GM12878 (cell line): Measurements from ENCODE around the gene ZNF785.

Experiments used
- CHD4 ChIP-seq: fragments of 200-600 bp; sonication (generic); IDR thresholded peaks from 2 replicates; pipeline ENCODE4 v1.6.1; 2016; ENCODE audit warnings: mild to moderate bottlenecking
- EP300 ChIP-seq, 2 experiments: fragments of 150-350 bp in 1 of 2; IDR thresholded peaks; 2 replicates each; pipeline ENCODE4 v1.6.1; 2011 to 2012; ENCODE audit warnings: low read depth in 2 of 2, low read length in 2 of 2, borderline replicate concordance in 1 of 2, improper control_type of control experiment in 1 of 2, inconsistent platforms in 1 of 2; ENCODE audit not compliant: control insufficient read depth in 1 of 2
- EZH2 ChIP-seq: IDR thresholded peaks from 2 replicates; pipeline ENCODE4 v1.6.1; 2012; ENCODE audit warnings: low read depth, mild to moderate bottlenecking, control low read depth, inconsistent platforms, low read length, borderline replicate concordance; ENCODE audit not compliant: control insufficient read depth
- IKZF1 ChIP-seq: fragments of 450-650 bp; conservative IDR thresholded peaks from 2 replicates; pipeline ENCODE4 v1.6.1; 2017; ENCODE audit warnings: antibody characterized with exemption, mild to moderate bottlenecking
- NRF1 ChIP-seq: conservative IDR thresholded peaks from 2 replicates; pipeline ENCODE4 v1.6.1; 2011; ENCODE audit warnings: mild to moderate bottlenecking, low read depth, low read length, improper control_type of control experiment
- PML ChIP-seq: IDR thresholded peaks from 2 replicates; pipeline ENCODE4 v1.6.1; 2012; ENCODE audit warnings: low read length, inconsistent platforms
- POLR2AphosphoS5 ChIP-seq: IDR thresholded peaks from 2 replicates; pipeline ENCODE4 v1.6.1; 2011; ENCODE audit warnings: mild to moderate bottlenecking, low read length, inconsistent platforms
- RELA ChIP-seq: fragments of 450-650 bp; IDR thresholded peaks from 2 replicates; pipeline ENCODE4 v1.8.0; 2014; ENCODE audit warnings: borderline replicate concordance; ENCODE audit not compliant: partially characterized antibody
- RFX5 ChIP-seq: IDR thresholded peaks from 2 replicates; pipeline ENCODE4 v1.6.1; 2011; ENCODE audit warnings: low read depth, low read length, improper control_type of control experiment
- ZNF24 ChIP-seq: fragments of 450-650 bp; IDR thresholded peaks from 2 replicates; pipeline ENCODE4 v1.6.1; 2017; ENCODE audit warnings: antibody characterized with exemption, mild to moderate bottlenecking
- TF ChIP-seq, protein P1 (sequence below), 3 experiments: IDR thresholded peaks in 2 of 3; conservative IDR thresholded peaks in 1 of 3; 2 replicates each; pipeline ENCODE4 v1.5.1; 2011; ENCODE audit warnings: low read depth in 3 of 3, low read length in 3 of 3, mild to moderate bottlenecking in 3 of 3, control low read depth in 2 of 3, moderate library complexity in 2 of 3, inconsistent platforms in 1 of 3, mixed read lengths in 1 of 3; ENCODE audit not compliant: control insufficient read depth in 2 of 3, insufficient read depth in 1 of 3; ENCODE audit errors: extremely low read depth in 1 of 3
- TF ChIP-seq, protein P2 (sequence below): IDR thresholded peaks from 2 replicates; pipeline ENCODE4 v1.6.1; 2012; ENCODE audit warnings: low read depth, low read length, improper control_type of control experiment
- TF ChIP-seq, protein P3 (sequence below): fragments of 450-650 bp; formaldehyde crosslinking; IDR thresholded peaks from 2 replicates; pipeline ENCODE4 v1.4.0; 2022; ENCODE audit warnings: mild to moderate bottlenecking, moderate library complexity

DNA sequence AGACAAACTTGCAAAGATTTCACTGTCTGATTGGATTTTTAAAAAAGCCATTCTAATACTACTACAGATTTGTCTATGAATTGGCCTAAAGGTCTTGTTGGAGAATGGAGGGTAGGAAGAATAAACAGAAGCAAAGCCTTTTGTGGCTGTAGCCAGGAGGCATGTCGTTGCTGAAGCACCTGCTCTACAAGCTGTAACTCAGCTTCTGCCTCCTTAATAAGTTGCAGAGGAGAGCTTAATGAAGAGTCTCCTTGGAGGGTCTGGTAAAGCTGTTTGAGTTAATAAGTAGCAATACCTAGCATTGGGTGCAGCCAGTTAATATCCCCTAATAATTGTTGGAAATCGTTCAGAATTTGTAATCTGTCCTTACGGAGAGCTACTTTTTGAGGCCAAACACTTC, 34.7 kb upstream of the ZNF785 start:
- TF ChIP-seq RFX5: no peak
- TF ChIP-seq, protein P1, sequence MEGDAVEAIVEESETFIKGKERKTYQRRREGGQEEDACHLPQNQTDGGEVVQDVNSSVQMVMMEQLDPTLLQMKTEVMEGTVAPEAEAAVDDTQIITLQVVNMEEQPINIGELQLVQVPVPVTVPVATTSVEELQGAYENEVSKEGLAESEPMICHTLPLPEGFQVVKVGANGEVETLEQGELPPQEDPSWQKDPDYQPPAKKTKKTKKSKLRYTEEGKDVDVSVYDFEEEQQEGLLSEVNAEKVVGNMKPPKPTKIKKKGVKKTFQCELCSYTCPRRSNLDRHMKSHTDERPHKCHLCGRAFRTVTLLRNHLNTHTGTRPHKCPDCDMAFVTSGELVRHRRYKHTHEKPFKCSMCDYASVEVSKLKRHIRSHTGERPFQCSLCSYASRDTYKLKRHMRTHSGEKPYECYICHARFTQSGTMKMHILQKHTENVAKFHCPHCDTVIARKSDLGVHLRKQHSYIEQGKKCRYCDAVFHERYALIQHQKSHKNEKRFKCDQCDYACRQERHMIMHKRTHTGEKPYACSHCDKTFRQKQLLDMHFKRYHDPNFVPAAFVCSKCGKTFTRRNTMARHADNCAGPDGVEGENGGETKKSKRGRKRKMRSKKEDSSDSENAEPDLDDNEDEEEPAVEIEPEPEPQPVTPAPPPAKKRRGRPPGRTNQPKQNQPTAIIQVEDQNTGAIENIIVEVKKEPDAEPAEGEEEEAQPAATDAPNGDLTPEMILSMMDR (IDR thresholded peaks at IDR 0.05 in 2 of 3, conservative IDR thresholded peaks at IDR 0.05 in 1 of 3; ENCODE audit: control insufficient read depth in 2 of 3, extremely low read depth in 1 of 3, insufficient read depth in 1 of 3, low read depth in 3 of 3, low read length in 3 of 3): no peak
- TF ChIP-seq ZNF24: no peak
- TF ChIP-seq CHD4: no peak
- TF ChIP-seq RELA: no peak
- TF ChIP-seq, protein P2, sequence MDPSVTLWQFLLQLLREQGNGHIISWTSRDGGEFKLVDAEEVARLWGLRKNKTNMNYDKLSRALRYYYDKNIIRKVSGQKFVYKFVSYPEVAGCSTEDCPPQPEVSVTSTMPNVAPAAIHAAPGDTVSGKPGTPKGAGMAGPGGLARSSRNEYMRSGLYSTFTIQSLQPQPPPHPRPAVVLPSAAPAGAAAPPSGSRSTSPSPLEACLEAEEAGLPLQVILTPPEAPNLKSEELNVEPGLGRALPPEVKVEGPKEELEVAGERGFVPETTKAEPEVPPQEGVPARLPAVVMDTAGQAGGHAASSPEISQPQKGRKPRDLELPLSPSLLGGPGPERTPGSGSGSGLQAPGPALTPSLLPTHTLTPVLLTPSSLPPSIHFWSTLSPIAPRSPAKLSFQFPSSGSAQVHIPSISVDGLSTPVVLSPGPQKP: no peak
- TF ChIP-seq POLR2AphosphoS5: no peak
- TF ChIP-seq EZH2: no peak
- TF ChIP-seq NRF1: no peak
- TF ChIP-seq PML: no peak
- no peak for TF ChIP-seq IKZF1
- TF ChIP-seq, protein P3, sequence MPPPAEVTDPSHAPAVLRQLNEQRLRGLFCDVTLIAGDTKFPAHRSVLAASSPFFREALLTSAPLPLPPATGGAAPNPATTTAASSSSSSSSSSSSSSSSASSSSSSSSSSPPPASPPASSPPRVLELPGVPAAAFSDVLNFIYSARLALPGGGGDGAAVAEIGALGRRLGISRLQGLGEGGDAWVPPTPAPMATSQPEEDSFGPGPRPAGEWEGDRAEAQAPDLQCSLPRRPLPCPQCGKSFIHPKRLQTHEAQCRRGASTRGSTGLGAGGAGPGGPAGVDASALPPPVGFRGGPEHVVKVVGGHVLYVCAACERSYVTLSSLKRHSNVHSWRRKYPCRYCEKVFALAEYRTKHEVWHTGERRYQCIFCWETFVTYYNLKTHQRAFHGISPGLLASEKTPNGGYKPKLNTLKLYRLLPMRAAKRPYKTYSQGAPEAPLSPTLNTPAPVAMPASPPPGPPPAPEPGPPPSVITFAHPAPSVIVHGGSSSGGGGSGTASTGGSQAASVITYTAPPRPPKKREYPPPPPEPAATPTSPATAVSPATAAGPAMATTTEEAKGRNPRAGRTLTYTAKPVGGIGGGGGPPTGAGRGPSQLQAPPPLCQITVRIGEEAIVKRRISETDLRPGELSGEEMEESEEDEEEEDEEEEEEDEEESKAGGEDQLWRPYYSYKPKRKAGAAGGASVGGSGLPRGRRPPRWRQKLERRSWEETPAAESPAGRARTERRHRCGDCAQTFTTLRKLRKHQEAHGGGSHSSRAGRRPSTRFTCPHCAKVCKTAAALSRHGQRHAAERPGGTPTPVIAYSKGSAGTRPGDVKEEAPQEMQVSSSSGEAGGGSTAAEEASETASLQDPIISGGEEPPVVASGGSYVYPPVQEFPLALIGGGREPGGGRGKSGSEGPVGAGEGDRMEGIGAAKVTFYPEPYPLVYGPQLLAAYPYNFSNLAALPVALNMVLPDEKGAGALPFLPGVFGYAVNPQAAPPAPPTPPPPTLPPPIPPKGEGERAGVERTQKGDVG: no peak
- no peak for TF ChIP-seq EP300 (IDR thresholded peaks at IDR 0.05; ENCODE audit: borderline replicate concordance in 1 of 2, control insufficient read depth in 1 of 2, low read depth in 2 of 2, low read length in 2 of 2)
